HepG2 (cell line): ENCODE measurements around the gene AP3D1. TPM values are rescaled to one million over a fixed set of nuclear protein-coding genes. Genes with fewer than 3 reads are reported as not detected.

Experiments
- ARHGAP35 ChIP-seq: sonication (generic); formaldehyde crosslinking; IDR thresholded peaks from 2 replicates; pipeline ENCODE4 v1.9.0; 2022; ENCODE audit warnings: mild to moderate bottlenecking, inconsistent platforms, moderate library complexity, missing genetic modification reagents, borderline replicate concordance
- BRCA1 ChIP-seq: sonication (generic); formaldehyde crosslinking; IDR thresholded peaks from 2 replicates; pipeline ENCODE4 v1.4.0; 2020; ENCODE audit warnings: missing genetic modification reagents
- ETV6 ChIP-seq: sonication (generic); formaldehyde crosslinking; conservative IDR thresholded peaks from 2 replicates; pipeline ENCODE4 v1.4.0; 2020; ENCODE audit warnings: missing genetic modification reagents
- FUBP1 ChIP-seq: sonication (generic); formaldehyde crosslinking; IDR thresholded peaks from 2 replicates; pipeline ENCODE4 v1.5.1; 2020; ENCODE audit warnings: missing genetic modification reagents, mild to moderate bottlenecking, borderline replicate concordance
- ISX ChIP-seq: sonication (generic); formaldehyde crosslinking; conservative IDR thresholded peaks from 2 replicates; pipeline ENCODE4 v1.5.0; 2020; ENCODE audit warnings: missing genetic modification reagents
- KDM5A ChIP-seq: fragments of 200-600 bp; sonication (generic); IDR thresholded peaks from 2 replicates; pipeline ENCODE4 v1.7.0; 2018; ENCODE audit warnings: antibody characterized with exemption, mild to moderate bottlenecking, low read length, borderline replicate concordance
- MED1 ChIP-seq: sonication (generic); formaldehyde crosslinking; IDR thresholded peaks from 2 replicates; pipeline ENCODE4 v1.4.0; 2020; ENCODE audit warnings: missing genetic modification reagents
- MEIS2 ChIP-seq: sonication (generic); formaldehyde crosslinking; IDR thresholded peaks from 2 replicates; pipeline ENCODE4 v1.9.0; 2021; ENCODE audit warnings: mild to moderate bottlenecking, missing genetic modification reagents
- NFIB ChIP-seq: sonication (generic); formaldehyde crosslinking; IDR thresholded peaks from 2 replicates; pipeline ENCODE4 v1.9.0; 2021; ENCODE audit warnings: missing genetic modification reagents, mild to moderate bottlenecking, borderline replicate concordance
- NONO ChIP-seq, 2 experiments: fragments of 450-650 bp in 1 of 2; sonication (generic) in 1 of 2; formaldehyde crosslinking in 1 of 2; IDR thresholded peaks in 1 of 2; conservative IDR thresholded peaks in 1 of 2; 2 replicates each; pipeline versions ENCODE4 v1.6.1 to v1.8.0; 2017 to 2022; ENCODE audit warnings: mild to moderate bottlenecking in 1 of 2, missing genetic modification reagents in 1 of 2, moderate library complexity in 1 of 2
- ZBTB10 ChIP-seq: sonication (generic); formaldehyde crosslinking; IDR thresholded peaks from 2 replicates; pipeline ENCODE4 v1.4.0; 2020; ENCODE audit warnings: missing genetic modification reagents, borderline replicate concordance
- ZNF124 ChIP-seq: sonication (generic); formaldehyde crosslinking; IDR thresholded peaks from 2 replicates; pipeline ENCODE4 v1.4.0; 2020; ENCODE audit warnings: missing genetic modification reagents
- ZNF614 ChIP-seq: IDR thresholded peaks from 2 replicates; pipeline ENCODE4 v1.6.1; 2018; ENCODE audit warnings: missing biosample characterization, missing genetic modification reagents, inconsistent platforms, borderline replicate concordance
- ZNF674 ChIP-seq: sonication (generic); formaldehyde crosslinking; IDR thresholded peaks from 2 replicates; pipeline ENCODE4 v1.5.0; 2020; ENCODE audit warnings: low read depth, mild to moderate bottlenecking, missing genetic modification reagents
- ZNF816 ChIP-seq: sonication (generic); formaldehyde crosslinking; IDR thresholded peaks from 2 replicates; pipeline ENCODE4 v1.8.0; 2022; ENCODE audit warnings: missing genetic modification reagents, mild to moderate bottlenecking, borderline replicate concordance
- ZSCAN12 ChIP-seq: sonication (generic); formaldehyde crosslinking; IDR thresholded peaks from 2 replicates; pipeline ENCODE4 v1.9.0; 2021; ENCODE audit warnings: mild to moderate bottlenecking, missing genetic modification reagents
- ZSCAN21 ChIP-seq: sonication (generic); formaldehyde crosslinking; IDR thresholded peaks from 2 replicates; pipeline ENCODE4 v1.8.0; 2022; ENCODE audit warnings: mild to moderate bottlenecking, missing genetic modification reagents, moderate library complexity, borderline replicate concordance
- polyA plus RNA-seq, 8 experiments: library from polyadenylated mRNA; depleted of rRNA in 3 of 8; stranded (reverse) in 7 of 8; unstranded in 1 of 8; fragments of >200 nt; fragmentation: Illumina TruSeq in 4 of 8; extraction: Trizol in 4 of 8; gene quantifications; 2 replicates each; pipeline versions ENCODE4 v1.2.1 to v1.2.3, GENCODE V29; 2011 to 2016; ENCODE audit warnings: low read depth in 4 of 8, missing spikeins in 1 of 8, mixed read lengths in 1 of 8; ENCODE audit not compliant: insufficient read depth in 1 of 8
- total RNA-seq, 5 experiments: library from RNA; depleted of rRNA; stranded (reverse); fragments of >200 nt; fragmentation: Illumina TruSeq; extraction: Trizol; gene quantifications; 2 replicates each; pipeline ENCODE4 v1.2.3, GENCODE V29; 2016; ENCODE audit warnings: low read depth in 1 of 5
- TF ChIP-seq, protein P1 (sequence below): sonication (generic); formaldehyde crosslinking; IDR thresholded peaks from 2 replicates; pipeline ENCODE4 v1.4.0; 2020; ENCODE audit warnings: mild to moderate bottlenecking, missing genetic modification reagents
- TF ChIP-seq, protein P2 (sequence below): sonication (generic); formaldehyde crosslinking; IDR thresholded peaks from 2 replicates; pipeline ENCODE4 v1.4.0; 2020; ENCODE audit warnings: missing genetic modification reagents

Gene AP3D1
- total and polyA plus RNA-seq, 2 of the 13 experiments (the other 11 are each of a cell fraction or from before 2014, with no cell fraction given), result 68.0 to 82.6 TPM

GRCh38 chr19:2059422-2060201 lies 91.8 kb downstream of the AP3D1 start (continued):
- TF ChIP-seq FUBP1 (CRISPR knock-in tag) (no peak; the same call in 1 of the 2 replicates), NFIB (CRISPR knock-in tag) (no peak), ZNF614 (peak; percentile 57; the same call in 1 of the 2 replicates), ZNF124 (CRISPR knock-in tag) (peak; percentile 43; the same call in 1 of the 2 replicates), ZNF674 (0 out of 2 replicates have a peak, but pooled peaks have one; percentile 69), ZSCAN21 (peak; percentile 91), KDM5A (no peak), MEIS2 (CRISPR knock-in tag) (peak; percentile 41; the same call in 1 of the 2 replicates), ARHGAP35 (CRISPR knock-in tag) (peak; percentile 76; the same call in 1 of the 2 replicates), ETV6 (no peak), ZNF816 (CRISPR knock-in tag) (no peak; the same call in 1 of the 2 replicates), ZBTB10 (CRISPR knock-in tag) (no peak), MED1 (CRISPR knock-in tag) (peak; percentile 85), ZSCAN12 (no peak), NONO (IDR thresholded peaks at IDR 0.05) (no peak), NONO (CRISPR knock-in tag; conservative IDR thresholded peaks at IDR 0.05) (peak; percentile 54; the same call in 1 of the 2 replicates), BRCA1 (CRISPR knock-in tag) (no peak; the same call in 1 of the 2 replicates), ISX (CRISPR knock-in tag) (no peak)
- TF ChIP-seq, protein P1, sequence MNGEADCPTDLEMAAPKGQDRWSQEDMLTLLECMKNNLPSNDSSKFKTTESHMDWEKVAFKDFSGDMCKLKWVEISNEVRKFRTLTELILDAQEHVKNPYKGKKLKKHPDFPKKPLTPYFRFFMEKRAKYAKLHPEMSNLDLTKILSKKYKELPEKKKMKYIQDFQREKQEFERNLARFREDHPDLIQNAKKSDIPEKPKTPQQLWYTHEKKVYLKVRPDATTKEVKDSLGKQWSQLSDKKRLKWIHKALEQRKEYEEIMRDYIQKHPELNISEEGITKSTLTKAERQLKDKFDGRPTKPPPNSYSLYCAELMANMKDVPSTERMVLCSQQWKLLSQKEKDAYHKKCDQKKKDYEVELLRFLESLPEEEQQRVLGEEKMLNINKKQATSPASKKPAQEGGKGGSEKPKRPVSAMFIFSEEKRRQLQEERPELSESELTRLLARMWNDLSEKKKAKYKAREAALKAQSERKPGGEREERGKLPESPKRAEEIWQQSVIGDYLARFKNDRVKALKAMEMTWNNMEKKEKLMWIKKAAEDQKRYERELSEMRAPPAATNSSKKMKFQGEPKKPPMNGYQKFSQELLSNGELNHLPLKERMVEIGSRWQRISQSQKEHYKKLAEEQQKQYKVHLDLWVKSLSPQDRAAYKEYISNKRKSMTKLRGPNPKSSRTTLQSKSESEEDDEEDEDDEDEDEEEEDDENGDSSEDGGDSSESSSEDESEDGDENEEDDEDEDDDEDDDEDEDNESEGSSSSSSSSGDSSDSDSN, result peak; percentile 85
- TF ChIP-seq, protein P2, sequence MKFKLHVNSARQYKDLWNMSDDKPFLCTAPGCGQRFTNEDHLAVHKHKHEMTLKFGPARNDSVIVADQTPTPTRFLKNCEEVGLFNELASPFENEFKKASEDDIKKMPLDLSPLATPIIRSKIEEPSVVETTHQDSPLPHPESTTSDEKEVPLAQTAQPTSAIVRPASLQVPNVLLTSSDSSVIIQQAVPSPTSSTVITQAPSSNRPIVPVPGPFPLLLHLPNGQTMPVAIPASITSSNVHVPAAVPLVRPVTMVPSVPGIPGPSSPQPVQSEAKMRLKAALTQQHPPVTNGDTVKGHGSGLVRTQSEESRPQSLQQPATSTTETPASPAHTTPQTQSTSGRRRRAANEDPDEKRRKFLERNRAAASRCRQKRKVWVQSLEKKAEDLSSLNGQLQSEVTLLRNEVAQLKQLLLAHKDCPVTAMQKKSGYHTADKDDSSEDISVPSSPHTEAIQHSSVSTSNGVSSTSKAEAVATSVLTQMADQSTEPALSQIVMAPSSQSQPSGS (CRISPR knock-in tag), result peak; percentile 11; the same call in 1 of the 2 replicates
